Right lobe of liver (tissue), 6 donors: ENCODE data around the gene LRP2. TPM values are rescaled to one million over a fixed set of nuclear protein-coding genes. Genes with fewer than 3 reads are reported as not detected.

Experiments
- ATAC-seq, 4 donors: fragments of 200-7000 bp; cut with Tn5 transposase; one replicate each; pipeline ENCODE4 v1.9.1; 2020; ENCODE audit warnings: mild to moderate bottlenecking in 4 of 4, moderate library complexity in 4 of 4
- DNase-seq, 3 donors: peaks; one replicate each; pipeline ENCODE4 v3.0.0-alpha.2; 2020
- H3K27ac ChIP-seq, 3 donors: fragments of 200-600 bp; one replicate each; pipeline ENCODE4 v1.8.0; 2022
- H3K27me3 ChIP-seq, 2 donors: fragments of 200-600 bp; one replicate each; pipeline ENCODE4 v1.8.0; 2022
- H3K36me3 ChIP-seq, 4 donors: fragments of 200-600 bp; sonication (generic) in 1 of 4; one replicate each; pipeline versions ENCODE4 v1.5.1 to v1.8.0; 2017 to 2022; ENCODE audit warnings: control low read depth in 1 of 4
- H3K4me1 ChIP-seq, 4 donors: fragments of 200-600 bp; sonication (generic) in 1 of 4; one replicate each; pipeline versions ENCODE4 v1.5.1 to v1.8.0; 2017 to 2022; ENCODE audit warnings: control low read depth in 1 of 4
- H3K4me3 ChIP-seq, 3 donors: fragments of 200-600 bp; one replicate each; pipeline ENCODE4 v1.8.0; 2022
- H3K9me3 ChIP-seq, 4 donors: fragments of 200-600 bp; sonication (generic) in 1 of 4; one replicate each; pipeline versions ENCODE4 v1.5.1 to v1.8.0; 2017 to 2022; ENCODE audit warnings: control low read depth in 1 of 4
- POLR2A ChIP-seq: fragments of 450-650 bp; IDR thresholded peaks from one replicate; pipeline ENCODE4 v1.6.1; 2017; ENCODE audit warnings: antibody characterized with exemption, mild to moderate bottlenecking
- WGBS: methylation state at CpG from one replicate; pipeline ENCODE4 v1.1.6; 2018; ENCODE audit warnings: low coverage, low lambda C conversion rate; ENCODE audit not compliant: insufficient coverage; ENCODE audit errors: missing lambda C conversion rate; 5-methylcytosine and 5-hydroxymethylcytosine counted together
- intact Hi-C, 2 donors: fragments of 100-400 bp; cut with DNase I; formaldehyde crosslinking; loops; one replicate each; pipeline versions ENCODE4 v1.11.2 to v1.14.1; 2022
- total RNA-seq, 6 experiments: library from RNA; depleted of rRNA in 2 of 6; stranded (reverse); fragments of >200 nt in 2 of 6; fragmentation: NEBNext Ultra II Directional in 3 of 6; extraction: Animal tissue kit (Norgen Biotek cat#: 25700) in 3 of 6; gene quantifications; one replicate each; pipeline versions ENCODE4 v1.1.0 to v1.2.4, GENCODE V29; 2016 to 2023
- TF ChIP-seq, protein P1 (sequence below), 4 donors: fragments of 200-600 bp in 3 of 4; fragments of 450-650 bp in 1 of 4; IDR thresholded peaks; one replicate each; pipeline versions ENCODE4 v1.5.1 to v1.8.0; 2016 to 2022; ENCODE audit warnings: antibody characterized with exemption in 4 of 4, mild to moderate bottlenecking in 2 of 4
- donor health status: DM: no; HTN: yes; CAD: no.
- donor health status: DM: no; HTN: no; CAD: no.
- donor health status: DM: no; HTN: no; CAD: no.
- donor health status: DM: no; HTN: yes; CAD: no.
- donor health status: DM: no; HTN: yes; CAD: no.

LRP2 gene
- total RNA-seq, 6 experiments from 2014 or later, result 0.51 to 4.4 (median 1.0) TPM

DNA sequence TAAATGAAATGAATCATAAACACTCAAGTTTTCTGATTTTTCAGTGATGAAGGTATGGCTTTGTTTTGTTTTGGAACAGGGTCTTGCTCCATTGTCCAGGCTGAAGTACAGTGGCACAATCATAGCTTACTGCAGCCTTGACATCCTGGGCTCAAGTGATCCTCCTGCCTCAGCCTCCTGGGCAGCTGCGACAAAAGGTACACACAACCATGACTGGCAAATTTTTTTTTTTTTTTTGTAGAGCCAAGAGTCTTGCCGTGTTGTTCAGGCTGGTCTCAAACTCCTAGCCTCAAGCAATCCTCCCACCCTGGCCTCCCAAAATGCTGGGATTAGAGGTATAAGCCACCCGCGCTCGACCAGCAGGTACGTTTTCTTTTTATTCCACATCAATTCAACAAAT, 22.5 kb upstream of the LRP2 start:
- ATAC-seq (no peak), DNase-seq (no peak)
- Histone ChIP-seq H3K4me1 (peaks cover 0 to 15% (median 3%) of the 10 kb centered on the region in 4 donors), H3K9me3 (no peaks in the 10 kb centered on the region), H3K27me3 (no peaks in the 10 kb centered on the region), H3K27ac (no peak overlapping the region), H3K36me3 (no peaks in the 10 kb centered on the region), H3K4me3 (no peak overlapping the region)
- 98% methylated on average over 6 of the region's 6 CpGs for WGBS
- TF ChIP-seq POLR2A, result no peak
- TF ChIP-seq, protein P1, sequence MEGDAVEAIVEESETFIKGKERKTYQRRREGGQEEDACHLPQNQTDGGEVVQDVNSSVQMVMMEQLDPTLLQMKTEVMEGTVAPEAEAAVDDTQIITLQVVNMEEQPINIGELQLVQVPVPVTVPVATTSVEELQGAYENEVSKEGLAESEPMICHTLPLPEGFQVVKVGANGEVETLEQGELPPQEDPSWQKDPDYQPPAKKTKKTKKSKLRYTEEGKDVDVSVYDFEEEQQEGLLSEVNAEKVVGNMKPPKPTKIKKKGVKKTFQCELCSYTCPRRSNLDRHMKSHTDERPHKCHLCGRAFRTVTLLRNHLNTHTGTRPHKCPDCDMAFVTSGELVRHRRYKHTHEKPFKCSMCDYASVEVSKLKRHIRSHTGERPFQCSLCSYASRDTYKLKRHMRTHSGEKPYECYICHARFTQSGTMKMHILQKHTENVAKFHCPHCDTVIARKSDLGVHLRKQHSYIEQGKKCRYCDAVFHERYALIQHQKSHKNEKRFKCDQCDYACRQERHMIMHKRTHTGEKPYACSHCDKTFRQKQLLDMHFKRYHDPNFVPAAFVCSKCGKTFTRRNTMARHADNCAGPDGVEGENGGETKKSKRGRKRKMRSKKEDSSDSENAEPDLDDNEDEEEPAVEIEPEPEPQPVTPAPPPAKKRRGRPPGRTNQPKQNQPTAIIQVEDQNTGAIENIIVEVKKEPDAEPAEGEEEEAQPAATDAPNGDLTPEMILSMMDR (IDR thresholded peaks at IDR 0.05), result no peak
- intact Hi-C loops, result no loop called here

DNA sequence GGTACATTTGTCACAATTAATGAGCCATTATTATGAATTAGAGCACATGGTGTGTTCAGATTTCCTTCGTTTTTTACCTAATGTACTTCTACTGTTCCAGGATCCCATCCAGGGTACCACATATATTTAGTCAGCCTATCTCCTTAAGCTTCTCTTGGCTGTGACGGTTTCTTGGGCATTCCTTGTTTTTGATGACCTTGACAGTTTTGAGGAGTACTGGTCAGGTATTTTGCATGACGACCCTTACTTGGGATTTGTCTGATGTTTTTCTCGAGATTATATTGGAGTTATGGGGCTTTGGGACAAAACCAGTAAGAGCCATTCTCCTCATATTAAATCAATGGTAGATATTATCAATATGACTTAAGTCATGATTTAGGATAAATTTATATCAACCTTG, 10.2 kb upstream of the LRP2 start:
- Histone ChIP-seq H3K9me3 (no peaks in the 10 kb centered on the region), H3K4me1 (no peaks in the 10 kb centered on the region), H3K27me3 (no peaks in the 10 kb centered on the region), H3K36me3 (no peaks in the 10 kb centered on the region), H3K4me3 (no peak overlapping the region), H3K27ac (no peak overlapping the region)
- intact Hi-C loops, result no loop called here
- no peak for DNase-seq
- TF ChIP-seq, protein P1 (IDR thresholded peaks at IDR 0.05), result no peak
- no peak for TF ChIP-seq POLR2A
- no peak for ATAC-seq
- 64% methylated on average over 4 of the region's 4 CpGs for WGBS

DNA sequence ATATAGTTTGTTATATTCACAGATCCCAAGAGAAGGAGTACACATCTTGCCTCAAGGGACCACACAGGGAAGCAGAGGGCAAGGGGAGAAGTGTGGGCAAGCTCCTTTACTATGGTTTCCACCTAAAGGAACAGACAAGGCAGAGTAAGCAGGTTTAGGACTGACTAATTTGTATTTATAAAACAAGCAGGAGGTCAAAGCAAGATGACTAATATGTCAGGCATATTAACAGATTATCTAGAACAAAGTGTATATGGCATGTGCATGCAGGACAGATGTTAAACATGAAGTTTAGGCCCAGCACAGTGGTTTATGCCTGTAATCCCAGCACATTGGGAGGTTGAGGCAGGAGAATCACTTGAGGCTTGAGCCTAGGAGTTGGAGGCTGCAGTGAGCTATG, 3.7 kb upstream of the LRP2 start:
- DNase-seq (no peak), ATAC-seq (no peak)
- TF ChIP-seq POLR2A, result no peak
- TF ChIP-seq, protein P1 (IDR thresholded peaks at IDR 0.05), result no peak
- no peaks in the 10 kb centered on the region for H3K36me3 ChIP-seq
- no peak overlapping the region for H3K27ac ChIP-seq
- H3K27me3 ChIP-seq, result no peaks in the 10 kb centered on the region
- intact Hi-C loops, result no loop called here
- peaks cover 0 to 25% (median 7%) of the 10 kb centered on the region in 4 donors for H3K4me1 ChIP-seq
- H3K9me3 ChIP-seq, result no peaks in the 10 kb centered on the region
- no peak overlapping the region for H3K4me3 ChIP-seq

DNA sequence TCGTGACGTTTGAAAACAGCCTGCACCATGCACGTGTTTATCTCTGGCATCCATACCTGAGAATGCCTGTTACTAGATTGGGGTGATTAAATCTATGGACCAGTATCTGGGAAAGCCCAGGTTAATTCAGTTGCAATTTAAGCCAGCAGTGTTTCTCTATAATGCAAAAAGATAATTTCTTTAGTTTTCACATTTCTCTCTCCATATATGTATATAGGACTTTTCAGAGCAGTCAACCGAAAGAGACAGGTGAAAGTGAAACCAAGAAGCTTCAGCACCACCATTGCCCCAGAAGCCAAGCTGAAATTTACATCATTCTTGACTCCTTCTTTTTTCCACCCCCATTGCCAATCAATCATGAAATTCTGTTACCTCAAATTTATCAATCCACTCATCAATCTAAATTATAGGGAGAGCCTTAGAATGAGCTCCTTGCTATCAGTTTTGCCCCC, 2.7 kb upstream of the LRP2 start:
- no peaks in the 10 kb centered on the region for H3K9me3 ChIP-seq
- WGBS, result 1% methylated on average over 4 of the region's 4 CpGs
- no peaks in the 10 kb centered on the region for H3K27me3 ChIP-seq
- peak overlapping the region; percentile 55 to 58 (median 57) for H3K4me3 ChIP-seq
- peaks cover 0 to 25% (median 7%) of the 10 kb centered on the region in 4 donors for H3K4me1 ChIP-seq
- DNase-seq (no peak), ATAC-seq (peak in 3 of 4 donors; percentile 2 to 6 (median 5))
- H3K36me3 ChIP-seq, result no peaks in the 10 kb centered on the region
- peak overlapping the region in 1 of 3 donors; percentile 31 for H3K27ac ChIP-seq
- no peak for TF ChIP-seq POLR2A
- TF ChIP-seq, protein P1 (IDR thresholded peaks at IDR 0.05), result no peak
- intact Hi-C loops, result no loop called here
